MM.1S (cell line): Measurements from ENCODE around the gene DTX3.

ENCODE experiments used
- EZH2 ChIP-seq: fragments of 300-600 bp; sonication (generic); optimal IDR thresholded peaks from 2 replicates; pipeline ENCODE3; 2017; ENCODE audit warnings: low read depth, mild to moderate bottlenecking, antibody characterized with exemption, low read length, mixed read lengths
- TF ChIP-seq, protein P1 (sequence below): fragments of 300-600 bp; sonication (generic); IDR thresholded peaks from 2 replicates; pipeline ENCODE4 v1.5.1; 2016; ENCODE audit warnings: antibody characterized with exemption, low read length, mixed read lengths

DNA sequence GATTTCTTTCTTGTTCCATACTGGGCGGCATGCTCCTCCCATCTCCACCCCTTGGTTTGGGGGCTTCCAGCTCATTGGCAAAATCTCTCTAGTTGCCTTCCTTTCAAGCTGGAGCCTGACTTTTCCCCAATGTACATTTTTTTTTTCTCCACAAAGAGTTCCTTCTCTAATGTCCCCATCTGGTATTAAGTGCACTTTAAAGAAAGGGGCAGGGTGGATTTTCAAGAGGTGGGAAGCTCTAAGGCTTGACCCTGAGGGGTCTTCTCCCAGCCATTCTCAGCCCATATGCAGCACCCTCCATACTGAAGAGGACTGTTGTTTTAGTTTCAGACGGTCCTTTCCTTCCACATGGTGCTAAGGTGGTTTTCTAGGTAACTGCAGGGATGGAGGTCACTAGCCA is 19.5 kb upstream of the DTX3 start:
- TF ChIP-seq, protein P1, sequence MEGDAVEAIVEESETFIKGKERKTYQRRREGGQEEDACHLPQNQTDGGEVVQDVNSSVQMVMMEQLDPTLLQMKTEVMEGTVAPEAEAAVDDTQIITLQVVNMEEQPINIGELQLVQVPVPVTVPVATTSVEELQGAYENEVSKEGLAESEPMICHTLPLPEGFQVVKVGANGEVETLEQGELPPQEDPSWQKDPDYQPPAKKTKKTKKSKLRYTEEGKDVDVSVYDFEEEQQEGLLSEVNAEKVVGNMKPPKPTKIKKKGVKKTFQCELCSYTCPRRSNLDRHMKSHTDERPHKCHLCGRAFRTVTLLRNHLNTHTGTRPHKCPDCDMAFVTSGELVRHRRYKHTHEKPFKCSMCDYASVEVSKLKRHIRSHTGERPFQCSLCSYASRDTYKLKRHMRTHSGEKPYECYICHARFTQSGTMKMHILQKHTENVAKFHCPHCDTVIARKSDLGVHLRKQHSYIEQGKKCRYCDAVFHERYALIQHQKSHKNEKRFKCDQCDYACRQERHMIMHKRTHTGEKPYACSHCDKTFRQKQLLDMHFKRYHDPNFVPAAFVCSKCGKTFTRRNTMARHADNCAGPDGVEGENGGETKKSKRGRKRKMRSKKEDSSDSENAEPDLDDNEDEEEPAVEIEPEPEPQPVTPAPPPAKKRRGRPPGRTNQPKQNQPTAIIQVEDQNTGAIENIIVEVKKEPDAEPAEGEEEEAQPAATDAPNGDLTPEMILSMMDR: no peak
- TF ChIP-seq EZH2: no peak
